Pancreas (tissue), 10 donors: ENCODE results near the gene COG1. TPM values are rescaled to one million over a fixed set of nuclear protein-coding genes. Genes with fewer than 3 reads are reported as not detected.
A peak's percentile ranks its signal among the peaks of the same experiment; 100 is the strongest.
"Not testable (repeated sequence)": the region's sequence is repeated elsewhere in the genome, so short reads cannot be mapped to it uniquely, and the experiment has no call there.

Experiments
- ATAC-seq, 4 donors: fragments of 200-7000 bp; cut with Tn5 transposase; one replicate each; pipeline versions ENCODE4 v1.8.0 to v1.9.1; 2020; ENCODE audit warnings: mild to moderate bottlenecking in 4 of 4, moderate library complexity in 4 of 4
- DNase-seq, 6 donors: peaks; one replicate each; pipeline ENCODE4 v3.0.0-alpha.2; 2020
- FAIRE-seq: peaks from 2 replicates; lab custom pipeline; 2012; peaks lifted over from hg19 to GRCh38; lab: Jason Lieb, UNC
- H3K27ac ChIP-seq, 4 donors: fragments of 200-600 bp; sonication (generic); 1 replicate in 3 of 4; 2 replicates in 1 of 4; pipeline versions ENCODE4 v1.5.0 to v1.8.0; 2020
- H3K27me3 ChIP-seq, 4 donors: fragments of 200-600 bp; one replicate each; pipeline ENCODE4 v1.8.0; 2021
- H3K36me3 ChIP-seq, 3 donors: fragments of 200-600 bp; sonication (generic) in 1 of 3; one replicate each; pipeline versions ENCODE4 v1.5.0 to v1.8.0; 2020 to 2021
- H3K4me1 ChIP-seq, 3 donors: fragments of 200-600 bp; one replicate each; pipeline ENCODE4 v1.8.0; 2021
- H3K4me3 ChIP-seq, 4 donors: fragments of 200-600 bp; sonication (generic) in 2 of 4; one replicate each; pipeline versions ENCODE4 v1.5.0 to v1.8.0; 2020 to 2021
- H3K9me3 ChIP-seq, 4 donors: fragments of 200-600 bp; one replicate each; pipeline ENCODE4 v1.8.0; 2021
- CTCF ChIP-seq, 4 donors: fragments of 200-600 bp; sonication (generic) in 3 of 4; IDR thresholded peaks; one replicate each; pipeline versions ENCODE4 v1.5.0 to v1.8.0; 2021; ENCODE audit warnings: antibody characterized with exemption in 4 of 4
- WGBS, 2 donors: extraction: QIAGEN DNeasy Blood & Tissue Kit; methylation state at CpG; one replicate each; pipeline ENCODE4 v1.1.7; 2013; 5-methylcytosine and 5-hydroxymethylcytosine counted together
- intact Hi-C, 3 donors: fragments of 100-400 bp; cut with DNase I; formaldehyde crosslinking; loops; one replicate each; pipeline versions ENCODE4 v1.11.1 to v1.14.2; 2022
- polyA plus RNA-seq, 2 donors: library from polyadenylated mRNA; stranded (reverse); fragments of 200-250 nt; gene quantifications; one replicate each; pipeline ENCODE4 v1.2.3, GENCODE V29; 2013
- total RNA-seq, 6 donors: library from RNA; stranded (reverse); fragmentation: NEBNext Ultra II Directional in 4 of 6; extraction: Animal tissue kit (Norgen Biotek cat#: 25700) in 4 of 6; gene quantifications; one replicate each; pipeline versions ENCODE4 v1.2.1 to v1.2.4, GENCODE V29; 2021 to 2023
- donor health status: healthy with polysubstance abuse.
- donor health status: DM: no; HTN: no; CAD: no; lungs with moderate emphysema.
- donor health status: DM: no; HTN: no; CAD: no.
- donor health status: control.
- donor health status: control.
- donor health status: Bipolar disorder and iron deficiency.
- donor health status: DM: yes; HTN: yes; CAD: no.
- donor health status: DM: no; HTN: no; CAD: no.
- donor health status: DM: no; HTN: no; CAD: no.
- donor health status: DM: yes; HTN: yes; CAD: no.

Gene COG1, protein sequence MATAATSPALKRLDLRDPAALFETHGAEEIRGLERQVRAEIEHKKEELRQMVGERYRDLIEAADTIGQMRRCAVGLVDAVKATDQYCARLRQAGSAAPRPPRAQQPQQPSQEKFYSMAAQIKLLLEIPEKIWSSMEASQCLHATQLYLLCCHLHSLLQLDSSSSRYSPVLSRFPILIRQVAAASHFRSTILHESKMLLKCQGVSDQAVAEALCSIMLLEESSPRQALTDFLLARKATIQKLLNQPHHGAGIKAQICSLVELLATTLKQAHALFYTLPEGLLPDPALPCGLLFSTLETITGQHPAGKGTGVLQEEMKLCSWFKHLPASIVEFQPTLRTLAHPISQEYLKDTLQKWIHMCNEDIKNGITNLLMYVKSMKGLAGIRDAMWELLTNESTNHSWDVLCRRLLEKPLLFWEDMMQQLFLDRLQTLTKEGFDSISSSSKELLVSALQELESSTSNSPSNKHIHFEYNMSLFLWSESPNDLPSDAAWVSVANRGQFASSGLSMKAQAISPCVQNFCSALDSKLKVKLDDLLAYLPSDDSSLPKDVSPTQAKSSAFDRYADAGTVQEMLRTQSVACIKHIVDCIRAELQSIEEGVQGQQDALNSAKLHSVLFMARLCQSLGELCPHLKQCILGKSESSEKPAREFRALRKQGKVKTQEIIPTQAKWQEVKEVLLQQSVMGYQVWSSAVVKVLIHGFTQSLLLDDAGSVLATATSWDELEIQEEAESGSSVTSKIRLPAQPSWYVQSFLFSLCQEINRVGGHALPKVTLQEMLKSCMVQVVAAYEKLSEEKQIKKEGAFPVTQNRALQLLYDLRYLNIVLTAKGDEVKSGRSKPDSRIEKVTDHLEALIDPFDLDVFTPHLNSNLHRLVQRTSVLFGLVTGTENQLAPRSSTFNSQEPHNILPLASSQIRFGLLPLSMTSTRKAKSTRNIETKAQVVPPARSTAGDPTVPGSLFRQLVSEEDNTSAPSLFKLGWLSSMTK
- total RNA-seq = 10 to 100 TPM; 21.1 to 29.6 (median 25.5) TPM
- 10 to 100 TPM; 24.0 to 27.5 TPM for polyA plus RNA-seq

- 1% methylated on average over 64 to 79 of the region's 84 CpGs for WGBS, 2 donors
- intact Hi-C loops = no loop called here
- ATAC-seq (peak; percentile 83 to 87 (median 84)), FAIRE-seq (no peak), DNase-seq (peak; percentile 72 to 95 (median 85))
- Histone ChIP-seq H3K4me1 (peaks cover 6 to 18% (median 9%) of the 10 kb centered on the region in 3 donors), H3K27me3 (no peaks in the 10 kb centered on the region), H3K9me3 (no peaks in the 10 kb centered on the region), H3K4me3 (peak within 1 kb of the TSS; percentile 64 to 96 (median 83)), H3K27ac (peak within 1 kb of the TSS; percentile 77 to 88 (median 84)), H3K36me3 (peaks cover 10 to 14% (median 11%) of the 10 kb centered on the region in 3 donors)
- TF ChIP-seq CTCF (IDR thresholded peaks at IDR 0.05) = no peak
Measured at GRCh38 chr17:73192894-73193701, at the start of gene COG1. Gene COG1 (plus strand): TSS chr17:73193055. CDS start chr17:73193070, 15 bp downstream.

- H3K27me3 ChIP-seq, intact Hi-C loops, H3K36me3 ChIP-seq, H3K9me3 ChIP-seq, H3K4me3 ChIP-seq, ATAC-seq, H3K27ac ChIP-seq, FAIRE-seq, H3K4me1 ChIP-seq, DNase-seq: not testable (repeated sequence)
- WGBS, 2 donors = 71 to 83% methylated on average over 3 of the region's 3 CpGs
Measured at GRCh38 chr17:73144209-73144608, 48.6 kb upstream of the COG1 start.

DNA sequence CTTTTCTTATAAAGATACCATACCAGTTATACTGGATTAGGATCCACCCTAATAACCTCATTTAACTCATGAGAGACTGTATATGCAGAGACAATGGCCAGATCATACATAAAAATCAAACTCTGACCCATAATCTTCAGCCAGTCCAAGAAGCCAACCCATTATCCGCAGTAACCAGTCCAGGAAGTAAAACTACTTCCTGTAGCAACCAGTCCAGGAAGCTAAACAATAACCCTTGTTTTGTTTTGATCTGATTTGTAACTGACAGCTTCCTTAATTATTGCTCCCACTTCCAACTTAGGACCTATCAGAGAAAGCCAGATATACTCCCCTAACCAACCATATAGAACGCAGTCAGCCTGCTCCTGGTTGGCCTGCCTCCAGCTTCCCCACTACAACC is 47.2 kb upstream of the COG1 start:
- H3K36me3 ChIP-seq = no peaks in the 10 kb centered on the region
- WGBS, 2 donors = 91 to 92% methylated on average over 2 of the region's 2 CpGs
- no peaks in the 10 kb centered on the region for H3K27me3 ChIP-seq
- H3K9me3 ChIP-seq = no peaks in the 10 kb centered on the region
- no peak for TF ChIP-seq CTCF (IDR thresholded peaks at IDR 0.05)
- H3K4me1 ChIP-seq = no peaks in the 10 kb centered on the region
- H3K27ac ChIP-seq = no peak overlapping the region
- no peak overlapping the region for H3K4me3 ChIP-seq
- DNase-seq (no peak), ATAC-seq (no peak), FAIRE-seq (no peak)
- intact Hi-C loops = no loop called here

DNA sequence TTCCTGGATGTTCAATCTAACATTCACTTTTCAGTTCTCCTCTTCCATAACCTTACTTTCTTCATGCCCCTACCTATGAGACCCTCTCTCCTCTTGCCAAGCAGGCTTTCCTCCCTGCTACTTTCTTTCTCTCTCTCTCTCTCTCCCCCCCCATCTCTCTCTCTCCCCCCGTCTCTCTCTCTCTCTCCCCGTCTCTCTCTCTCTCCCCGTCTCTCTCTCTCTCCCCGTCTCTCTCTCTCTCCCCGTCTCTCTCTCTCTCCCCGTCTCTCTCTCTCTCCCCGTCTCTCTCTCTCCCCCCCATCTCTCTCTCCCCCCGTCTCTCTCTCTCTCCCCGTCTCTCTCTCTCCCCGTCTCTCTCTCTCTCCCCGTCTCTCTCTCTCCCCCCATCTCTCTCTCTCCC is 45.1 kb upstream of the COG1 start:
- ATAC-seq, FAIRE-seq, intact Hi-C loops, H3K4me1 ChIP-seq, DNase-seq, H3K27me3 ChIP-seq, H3K9me3 ChIP-seq, H3K4me3 ChIP-seq, H3K27ac ChIP-seq, H3K36me3 ChIP-seq: not testable (repeated sequence)
- WGBS, 2 donors = 80 to 83% methylated on average over 10 to 11 of the region's 11 CpGs

DNA sequence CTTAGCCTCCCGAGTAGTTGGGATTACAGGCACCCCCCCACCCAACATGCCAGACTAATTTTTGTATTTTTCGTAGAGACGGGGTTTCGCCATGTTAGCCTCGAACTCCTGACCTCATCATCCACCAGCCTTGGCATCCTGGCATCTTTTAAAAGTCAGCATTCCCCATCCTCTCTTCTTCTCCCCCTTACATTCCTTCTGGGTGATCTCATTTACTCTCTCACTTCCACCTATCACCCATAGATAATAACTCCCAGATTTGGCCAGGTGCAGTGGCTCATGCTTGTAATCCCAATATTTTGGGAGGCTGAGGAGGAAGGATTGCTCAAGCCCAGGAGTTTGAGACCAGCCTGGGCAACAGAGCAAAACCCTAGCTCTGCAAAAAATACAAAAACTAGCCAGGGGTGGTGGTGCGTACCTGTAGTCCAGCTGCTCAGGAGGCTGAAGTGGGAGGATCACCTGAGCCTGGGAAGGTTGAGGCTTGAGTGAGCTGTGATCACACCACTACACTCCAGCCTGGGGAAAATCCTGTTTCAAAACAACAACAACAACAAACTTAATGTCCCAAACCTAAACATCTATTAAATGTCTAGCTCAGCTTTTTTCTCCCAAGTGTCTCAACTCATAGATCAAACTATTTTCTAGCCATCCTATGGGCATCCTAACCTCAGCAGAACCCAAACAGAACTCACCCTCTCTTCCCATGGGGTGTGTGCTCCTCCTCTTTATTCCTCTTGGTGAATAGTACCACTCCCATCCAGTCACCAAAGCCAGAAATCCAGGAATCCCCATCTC is 44.1 kb upstream of the COG1 start:
- no peak for TF ChIP-seq CTCF (IDR thresholded peaks at IDR 0.05)
- intact Hi-C loops = no loop called here
- no peak for ATAC-seq

DNA sequence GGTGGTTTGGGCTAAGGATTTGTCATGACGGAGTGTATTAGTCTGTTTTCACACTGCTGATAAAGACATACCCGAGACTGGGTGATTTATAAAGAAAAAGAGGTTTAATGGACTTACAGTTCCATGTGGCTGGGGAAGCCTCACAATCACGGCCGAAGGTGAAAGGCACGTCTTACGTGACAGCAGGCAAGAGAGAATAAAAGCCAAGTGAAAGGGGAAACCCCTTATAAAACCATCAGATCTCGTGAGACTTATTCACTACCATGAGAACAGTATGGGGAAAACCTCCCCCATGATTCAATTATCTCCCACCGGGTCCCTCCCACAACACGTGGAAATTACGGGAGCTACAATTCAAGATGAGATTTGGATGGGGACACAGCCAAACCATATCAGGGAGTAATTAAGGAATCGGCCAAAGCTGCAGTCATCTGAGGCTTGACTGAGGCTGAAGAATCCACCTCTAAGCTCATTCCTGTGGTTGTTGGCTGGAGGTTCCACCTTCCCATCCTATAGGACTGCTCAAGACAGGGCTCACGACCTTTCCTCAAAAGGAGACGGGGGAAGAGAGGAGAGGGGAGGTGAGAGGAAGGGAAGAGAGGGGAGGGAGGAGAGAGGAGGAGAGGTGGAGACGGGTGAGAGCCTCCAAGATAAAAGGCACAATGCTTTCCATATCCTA is 42.1 kb upstream of the COG1 start:
- H3K27ac ChIP-seq, H3K27me3 ChIP-seq, intact Hi-C loops, FAIRE-seq, DNase-seq, H3K4me3 ChIP-seq, H3K36me3 ChIP-seq, ATAC-seq, H3K9me3 ChIP-seq, H3K4me1 ChIP-seq: not testable (repeated sequence)
- WGBS, 2 donors = 78 to 82% methylated on average over 14 of the region's 14 CpGs

More for the DNA sequence above, 44.1 kb upstream of the COG1 start:
- FAIRE-seq (no peak), DNase-seq (no peak)
- Histone ChIP-seq H3K4me1 (peaks cover 0 to 6% (median 0%) of the 10 kb centered on the region in 3 donors), H3K9me3 (no peaks in the 10 kb centered on the region), H3K4me3 (no peak overlapping the region), H3K27ac (no peak overlapping the region), H3K27me3 (no peaks in the 10 kb centered on the region), H3K36me3 (no peaks in the 10 kb centered on the region)
- WGBS, 2 donors = 69 to 73% methylated on average over 6 of the region's 6 CpGs
